HG03064 (cell line): Measurements from ENCODE around the gene C12orf75.
"Not testable (repeated sequence)": the region's sequence is repeated elsewhere in the genome, so short reads cannot be mapped to it uniquely, and the experiment has no call there.

Experiments
- ATAC-seq: cut with Tn5 transposase; IDR thresholded peaks from one replicate; pipeline ENCODE4 v1.9.1; 2021; ENCODE audit warnings: low read depth; ENCODE audit not compliant: unreplicated experiment

The C12orf75 gene

GRCh38 chr12:105365231-105365630 is 34.7 kb downstream of the C12orf75 start:
- no peak for ATAC-seq

GRCh38 chr12:105368047-105368646 is 37.7 kb downstream of the C12orf75 start:
- ATAC-seq = no peak

DNA sequence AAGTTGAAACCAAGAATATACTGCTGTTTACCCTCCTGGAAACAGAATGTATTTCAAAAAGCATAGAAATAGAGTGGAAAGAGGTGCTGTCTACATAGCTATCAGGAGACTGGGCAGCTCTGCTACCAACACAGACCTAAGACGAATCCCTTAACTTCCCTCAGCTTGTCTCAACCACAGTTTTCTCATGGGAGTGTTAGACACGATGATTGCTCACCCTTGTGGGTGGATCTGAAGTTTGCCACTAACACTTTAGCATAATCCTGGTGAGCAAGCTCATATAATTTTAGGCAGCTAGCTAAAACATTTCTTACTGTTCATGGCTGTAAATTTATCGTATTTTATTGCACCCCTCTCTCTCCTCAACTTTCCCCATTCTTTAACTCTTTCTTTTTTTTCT is 38.5 kb downstream of the C12orf75 start:
- ATAC-seq = no peak

DNA sequence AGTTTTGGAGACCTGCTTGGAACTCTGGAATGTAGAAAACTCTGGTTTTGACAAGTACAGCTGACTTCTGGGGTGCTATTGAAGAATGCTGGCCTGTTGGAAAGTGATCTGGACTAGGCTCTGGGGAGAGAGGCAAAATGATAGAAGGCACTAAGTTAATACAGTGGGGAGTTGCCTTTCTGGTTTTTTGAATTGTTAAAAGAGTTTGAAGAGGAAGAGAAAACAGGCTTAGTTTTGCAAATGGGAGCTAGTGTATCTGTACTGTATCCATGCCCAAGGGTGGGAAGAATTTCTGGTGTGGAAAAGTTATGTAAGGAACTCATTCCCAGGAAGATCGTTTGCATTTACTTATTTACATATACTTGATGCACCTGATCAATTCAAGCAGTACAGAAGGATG is 43.8 kb downstream of the C12orf75 start:
- no peak for ATAC-seq

- ATAC-seq = no peak
Observed at GRCh38 chr12:105377077-105377476, 46.6 kb downstream of the C12orf75 start.

DNA sequence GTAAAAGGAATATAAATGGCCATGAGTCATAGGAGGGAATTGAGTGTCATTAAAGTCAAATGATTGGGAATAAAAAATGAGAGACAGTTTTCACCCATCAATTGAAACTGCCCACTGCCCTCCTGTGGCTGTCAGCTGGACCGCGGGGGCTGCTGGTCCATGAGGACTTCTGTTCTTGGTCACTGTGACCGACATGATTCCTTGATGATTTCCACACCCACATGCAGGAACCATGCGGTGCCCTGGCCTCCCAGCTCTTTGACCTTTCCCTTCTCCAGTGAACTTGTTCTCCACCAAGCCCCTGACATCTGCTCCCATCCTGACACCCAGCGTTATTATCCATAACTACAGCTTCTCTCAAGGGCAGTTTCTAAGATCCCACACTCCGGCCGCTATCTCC is 48.4 kb downstream of the C12orf75 start:
- ATAC-seq = no peak

GRCh38 chr12:105382771-105383622 is 52.5 kb downstream of the C12orf75 start:
- no peak for ATAC-seq

DNA sequence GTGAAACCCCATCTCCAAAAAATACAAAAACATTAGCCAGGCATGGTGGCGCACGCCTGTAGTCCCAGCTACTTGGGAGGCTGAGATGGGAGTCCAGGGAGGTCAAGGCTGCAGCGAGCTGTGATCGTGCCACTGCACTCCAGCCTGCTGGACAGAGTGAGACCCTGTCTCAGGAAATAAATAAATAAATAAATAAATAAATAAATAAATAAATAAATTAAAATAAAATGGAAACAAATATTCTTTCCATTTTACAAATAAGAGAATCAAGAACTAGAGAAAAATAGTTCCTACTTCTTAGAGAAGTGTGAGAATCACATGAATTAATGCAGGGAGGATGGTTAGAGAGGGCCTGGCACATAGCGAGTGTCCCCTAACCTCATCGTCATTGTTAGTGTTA is 53.7 kb downstream of the C12orf75 start:
- no peak for ATAC-seq

DNA sequence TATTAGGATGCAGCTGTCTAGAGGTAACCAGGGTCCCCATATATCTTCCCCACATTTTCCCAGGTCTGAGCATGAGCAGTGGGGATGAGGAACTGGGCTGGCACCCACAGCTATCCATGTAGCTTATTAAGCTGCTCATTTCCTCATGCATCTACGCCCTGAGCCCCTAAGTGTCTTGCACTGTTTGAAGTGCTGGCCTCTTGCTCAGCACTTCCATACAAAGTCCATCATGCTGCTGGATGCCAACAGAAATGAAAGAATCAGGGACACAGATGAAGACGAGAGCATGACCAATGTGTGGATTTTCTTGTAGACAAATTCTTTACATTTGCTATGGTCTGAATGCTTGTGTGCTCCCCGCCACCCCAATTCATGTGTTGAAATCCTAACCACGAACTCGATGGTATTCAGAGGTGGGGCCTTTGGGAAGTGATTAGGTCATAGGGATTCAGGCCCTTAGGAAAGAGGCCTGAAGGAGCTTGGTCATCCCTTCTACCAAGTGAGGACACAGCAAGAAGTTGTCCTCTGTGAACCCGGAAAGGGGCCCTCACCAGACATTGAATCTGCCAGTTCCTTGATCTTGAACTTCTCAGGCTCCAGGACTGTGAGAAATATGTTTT is 54.5 kb downstream of the C12orf75 start:
- no peak for ATAC-seq

- no peak for ATAC-seq
Observed at GRCh38 chr12:105386431-105386830, 55.9 kb downstream of the C12orf75 start.

- no peak for ATAC-seq
Observed at GRCh38 chr12:105391231-105391630, 60.7 kb downstream of the C12orf75 start.

- ATAC-seq = no peak
Observed at GRCh38 chr12:105393587-105393986, 63.1 kb downstream of the C12orf75 start.

- no peak for ATAC-seq
Observed at GRCh38 chr12:105396024-105396423, 65.5 kb downstream of the C12orf75 start.

DNA sequence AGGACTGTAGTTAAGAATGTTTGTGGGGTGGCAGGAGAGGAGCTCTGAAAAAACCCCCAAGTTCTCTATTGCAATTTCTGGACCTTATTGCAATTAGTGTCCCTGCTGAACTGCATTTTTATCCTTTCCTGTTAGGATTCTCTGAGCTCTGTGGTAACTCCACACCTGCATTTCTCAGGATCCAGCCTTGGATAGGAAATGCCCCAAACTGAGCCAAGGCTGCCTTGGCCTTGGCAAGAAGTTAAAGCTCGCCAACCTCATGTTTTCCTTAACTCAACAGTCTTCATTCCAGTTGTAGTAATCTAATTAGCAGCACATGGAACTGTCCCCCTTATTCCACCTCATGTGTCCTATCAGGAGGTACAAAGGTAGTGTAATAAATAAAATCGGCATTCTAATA is 66.5 kb downstream of the C12orf75 start:
- ATAC-seq = no peak

GRCh38 chr12:105398930-105399329 is 68.4 kb downstream of the C12orf75 start:
- ATAC-seq = no peak

DNA sequence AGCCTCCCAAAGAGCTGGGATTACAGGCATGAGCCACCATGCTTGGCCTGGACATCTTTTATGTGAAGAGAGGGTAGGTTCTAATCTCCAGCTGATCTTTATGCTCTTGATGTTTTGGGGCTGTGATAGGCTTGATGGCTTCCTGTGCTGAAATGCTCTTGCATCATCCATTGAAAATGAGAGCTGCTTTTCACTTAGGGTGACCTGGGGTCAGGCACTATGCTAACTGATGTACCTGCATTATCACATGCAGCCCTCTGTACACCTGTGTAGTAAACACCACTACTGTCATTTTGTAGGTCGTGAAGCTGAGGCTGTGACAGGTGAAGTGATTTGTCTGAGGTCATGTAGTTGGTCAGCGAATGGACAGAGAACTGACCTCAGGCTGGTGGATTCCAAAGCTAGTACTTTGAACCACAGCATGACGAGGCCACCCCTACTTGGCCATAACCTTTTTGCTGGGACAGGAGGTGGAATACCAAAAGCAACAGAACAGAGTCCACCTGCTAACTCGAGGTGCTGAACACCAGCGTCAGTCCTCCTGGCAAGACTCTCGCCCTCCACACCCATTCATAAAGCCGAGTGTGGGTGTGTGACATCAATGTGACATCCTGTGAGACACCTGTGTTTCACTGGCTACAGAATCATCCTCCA is 69.1 kb downstream of the C12orf75 start:
- no peak for ATAC-seq

GRCh38 chr12:105400227-105400626 is 69.7 kb downstream of the C12orf75 start:
- ATAC-seq = no peak

DNA sequence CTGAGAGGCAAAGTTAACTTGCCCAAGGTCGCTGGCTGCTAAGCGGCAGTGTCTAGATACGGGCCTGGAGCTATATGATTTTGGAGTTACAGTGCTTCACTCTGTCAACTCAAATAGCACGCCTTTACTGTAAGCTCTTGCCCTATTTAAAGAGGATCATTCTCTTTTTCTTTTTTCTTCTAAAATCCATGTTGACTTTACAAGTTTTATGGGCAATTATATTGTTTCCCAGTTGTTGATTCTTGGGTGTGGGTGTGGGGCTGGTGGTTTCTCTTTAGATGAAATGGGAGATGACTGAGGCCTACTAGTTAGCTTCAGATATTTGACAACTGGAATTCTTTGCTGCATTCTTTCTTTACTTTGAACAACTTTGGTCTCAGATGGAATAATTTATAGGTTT is 70.7 kb downstream of the C12orf75 start:
- ATAC-seq = no peak

DNA sequence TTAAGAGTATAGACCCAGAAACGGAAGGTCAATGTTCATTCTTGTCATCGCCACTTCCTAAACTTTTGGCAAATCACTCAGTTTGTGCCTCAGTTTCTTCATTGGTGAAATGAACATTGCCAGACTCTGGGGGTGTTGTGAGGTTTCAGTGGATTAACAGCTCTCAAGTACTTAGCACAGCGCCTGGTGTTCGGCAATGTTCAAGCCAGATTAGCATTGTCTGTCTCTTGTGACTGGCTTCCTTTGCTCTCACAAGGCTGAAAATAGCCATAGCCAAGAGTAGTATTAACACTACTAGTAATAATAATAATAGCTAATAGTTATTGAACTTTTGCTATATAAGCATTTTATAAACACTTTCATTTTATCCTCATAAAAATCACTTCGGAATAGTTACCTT is 71.9 kb downstream of the C12orf75 start:
- ATAC-seq = no peak

DNA sequence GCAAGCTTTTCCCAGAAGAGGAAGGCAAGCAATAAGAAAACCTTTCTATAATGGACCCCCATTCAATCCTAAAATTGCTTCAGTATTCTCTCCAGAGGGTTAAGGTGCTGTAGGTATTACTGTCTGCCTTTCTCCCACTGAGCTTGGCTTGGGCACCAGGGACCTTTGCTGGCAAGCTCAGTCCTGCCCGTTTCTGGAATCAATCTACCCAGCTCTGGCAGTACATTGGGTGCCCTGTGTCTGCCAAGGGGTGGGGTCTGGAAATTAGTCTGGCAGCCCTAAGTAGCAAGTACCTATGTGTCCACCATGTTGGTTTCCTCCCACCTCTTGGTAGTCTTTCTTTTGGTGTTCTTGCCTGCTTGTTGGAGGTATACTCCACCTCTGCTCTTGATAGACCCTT is 72.6 kb downstream of the C12orf75 start:
- no peak for ATAC-seq

DNA sequence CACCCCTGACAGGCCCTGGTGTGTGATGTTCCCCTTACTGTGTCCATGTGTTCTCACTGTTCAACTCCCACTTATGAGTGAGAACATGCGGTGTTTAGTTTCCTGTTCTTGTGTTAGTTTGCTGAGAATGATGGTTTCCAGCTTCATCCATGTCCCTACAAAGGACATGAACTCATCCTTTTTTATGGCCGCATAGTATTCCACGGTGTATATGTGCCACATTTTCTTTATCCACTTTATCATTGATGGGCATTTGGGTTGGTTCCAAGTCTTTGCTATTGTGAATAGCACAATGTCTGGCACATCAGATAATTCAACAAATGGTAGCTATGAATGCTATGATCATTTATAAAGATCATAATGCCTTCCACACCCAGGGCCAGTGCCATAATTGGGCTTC is 73.6 kb downstream of the C12orf75 start:
- not testable (repeated sequence) for ATAC-seq
